ENCODE data around the gene FGF12.

- TF ChIP-seq POLR2A (IDR thresholded peaks at IDR 0.05) = no peak
- TF ChIP-seq POLR2AphosphoS5 (IDR thresholded peaks at IDR 0.05) = no peak
- no peak for TF ChIP-seq CTCF (IDR thresholded peaks at IDR 0.05)
These were observed 72.3 kb downstream of the FGF12 start for GRCh38 chr3:192655040-192655439.

Measured in breast epithelium (tissue), 3 donors.